Suprapubic skin (tissue), 4 donors: ENCODE data around the gene ZBTB4.

ENCODE experiments used
- CTCF ChIP-seq, 2 donors: fragments of 200-600 bp in 1 of 2; fragments of 450-650 bp in 1 of 2; sonication (generic) in 1 of 2; IDR thresholded peaks; one replicate each; pipeline ENCODE4 v1.5.1; 2016 to 2019; ENCODE audit warnings: antibody characterized with exemption in 2 of 2, mild to moderate bottlenecking in 1 of 2, moderate library complexity in 1 of 2
- EP300 ChIP-seq: sonication (generic); formaldehyde crosslinking; IDR thresholded peaks from one replicate; pipeline ENCODE4 v1.6.1; 2017; ENCODE audit warnings: antibody characterized with exemption
- POLR2A ChIP-seq, 2 donors: fragments of 450-650 bp; IDR thresholded peaks; one replicate each; pipeline ENCODE4 v1.6.1; 2017; ENCODE audit warnings: antibody characterized with exemption in 2 of 2, mild to moderate bottlenecking in 2 of 2, moderate library complexity in 2 of 2
- POLR2AphosphoS5 ChIP-seq, 3 donors: sonication (generic); formaldehyde crosslinking; IDR thresholded peaks; one replicate each; pipeline ENCODE4 v1.6.1; 2017; ENCODE audit warnings: antibody characterized with exemption in 3 of 3

DNA sequence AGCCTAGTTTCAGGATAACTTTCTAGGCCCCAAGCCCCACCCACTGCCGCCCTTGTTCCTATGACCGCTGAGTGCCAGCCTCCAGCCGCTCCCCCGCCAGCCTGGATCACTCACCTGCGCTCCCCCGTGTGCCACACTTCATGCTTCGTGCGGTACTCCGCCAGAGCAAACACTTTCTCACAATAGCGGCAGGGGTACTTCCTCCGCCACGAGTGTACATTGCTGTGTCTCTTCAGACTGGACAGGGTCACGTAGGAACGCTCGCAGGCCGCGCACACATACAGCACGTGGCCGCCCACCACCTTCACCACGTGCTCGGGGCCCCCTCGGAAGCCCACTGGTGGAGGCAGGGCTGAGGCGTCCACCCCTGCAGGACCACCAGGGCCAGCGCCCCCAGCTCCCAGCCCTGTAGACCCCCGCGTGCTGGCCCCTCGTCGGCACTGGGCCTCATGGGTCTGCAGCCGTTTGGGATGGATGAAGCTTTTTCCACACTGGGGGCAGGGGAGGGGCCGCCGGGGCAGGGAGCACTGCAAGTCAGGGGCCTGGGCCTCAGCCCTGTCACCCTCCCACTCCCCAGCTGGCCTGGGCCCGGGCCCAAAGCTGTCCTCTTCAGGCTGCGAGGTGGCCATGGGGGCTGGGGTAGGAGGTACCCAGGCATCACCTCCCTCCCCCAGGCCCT lies 13.7 kb downstream of the ZBTB4 start:
- TF ChIP-seq POLR2A (IDR thresholded peaks at IDR 0.05) (no peak), CTCF (IDR thresholded peaks at IDR 0.05) (no peak), POLR2AphosphoS5 (IDR thresholded peaks at IDR 0.05) (no peak), EP300 (no peak)
